BJ (cell line): Measurements from ENCODE around the gene ALDH1L1. TPM values are rescaled to one million over a fixed set of nuclear protein-coding genes. Genes with fewer than 3 reads are reported as not detected.

Experiments used
- CTCF ChIA-PET: fragments of 350-600 bp; formaldehyde crosslinking; extraction: SDS; loops from one replicate; lab custom pipeline; 2021; ENCODE audit warnings: antibody characterized with exemption, inconsistent platforms; lab: Yijun Ruan, JAX
- POLR2A ChIA-PET: fragments of 300-600 bp; sonication (Branson Sonifier 250); formaldehyde crosslinking; extraction: SDS; loops from one replicate; lab custom pipeline; 2021; ENCODE audit warnings: antibody characterized with exemption; lab: Charles Lee
- DNase-seq: peaks from one replicate; pipeline ENCODE4 v3.0.0-alpha.2; 2011; ENCODE audit warnings: low read depth
- H3K27me3 ChIP-seq: 2 replicates; pipeline ENCODE4 v1.6.0; 2011; ENCODE audit warnings: low read length; ENCODE audit not compliant: control insufficient read depth, insufficient read depth
- H3K36me3 ChIP-seq: 2 replicates; pipeline ENCODE4 v1.5.1; 2011; ENCODE audit warnings: low read length; ENCODE audit not compliant: control insufficient read depth, insufficient read depth
- H3K4me3 ChIP-seq: 2 replicates; pipeline ENCODE4 v1.5.1; 2011; ENCODE audit warnings: low read depth, mild to moderate bottlenecking, control low read depth, low read length
- polyA plus RNA-seq: library from polyadenylated mRNA; depleted of rRNA; stranded (reverse); fragments of >200 nt; gene quantifications from 2 replicates; pipeline ENCODE4 v1.2.3, GENCODE V29; 2011
- TF ChIP-seq, protein P1 (sequence below): IDR thresholded peaks from 2 replicates; pipeline ENCODE4 v1.5.1; 2011; ENCODE audit warnings: low read depth, mild to moderate bottlenecking, control low read depth, inconsistent platforms, low read length, moderate library complexity; ENCODE audit not compliant: insufficient read depth

Gene ALDH1L1
- polyA plus RNA-seq, 1 experiment, result 0.37 TPM

GRCh38 chr3:126202276-126202675 is 21.9 kb upstream of the ALDH1L1 start:
- TF ChIP-seq, protein P1, sequence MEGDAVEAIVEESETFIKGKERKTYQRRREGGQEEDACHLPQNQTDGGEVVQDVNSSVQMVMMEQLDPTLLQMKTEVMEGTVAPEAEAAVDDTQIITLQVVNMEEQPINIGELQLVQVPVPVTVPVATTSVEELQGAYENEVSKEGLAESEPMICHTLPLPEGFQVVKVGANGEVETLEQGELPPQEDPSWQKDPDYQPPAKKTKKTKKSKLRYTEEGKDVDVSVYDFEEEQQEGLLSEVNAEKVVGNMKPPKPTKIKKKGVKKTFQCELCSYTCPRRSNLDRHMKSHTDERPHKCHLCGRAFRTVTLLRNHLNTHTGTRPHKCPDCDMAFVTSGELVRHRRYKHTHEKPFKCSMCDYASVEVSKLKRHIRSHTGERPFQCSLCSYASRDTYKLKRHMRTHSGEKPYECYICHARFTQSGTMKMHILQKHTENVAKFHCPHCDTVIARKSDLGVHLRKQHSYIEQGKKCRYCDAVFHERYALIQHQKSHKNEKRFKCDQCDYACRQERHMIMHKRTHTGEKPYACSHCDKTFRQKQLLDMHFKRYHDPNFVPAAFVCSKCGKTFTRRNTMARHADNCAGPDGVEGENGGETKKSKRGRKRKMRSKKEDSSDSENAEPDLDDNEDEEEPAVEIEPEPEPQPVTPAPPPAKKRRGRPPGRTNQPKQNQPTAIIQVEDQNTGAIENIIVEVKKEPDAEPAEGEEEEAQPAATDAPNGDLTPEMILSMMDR, result no peak
- Histone ChIP-seq H3K27me3 (no peaks in the 10 kb centered on the region), H3K4me3 (no peak overlapping the region), H3K36me3 (no peaks in the 10 kb centered on the region)
- no peak for DNase-seq
- ChIA-PET CTCF (interaction anchor here (1.3 to 1.7 kb wide), 2 partner anchors 10 to 68 kb away, joined by 4 to 6 read pairs; no protein-coding TSS in a partner anchor), POLR2A (no interaction called here)

DNA sequence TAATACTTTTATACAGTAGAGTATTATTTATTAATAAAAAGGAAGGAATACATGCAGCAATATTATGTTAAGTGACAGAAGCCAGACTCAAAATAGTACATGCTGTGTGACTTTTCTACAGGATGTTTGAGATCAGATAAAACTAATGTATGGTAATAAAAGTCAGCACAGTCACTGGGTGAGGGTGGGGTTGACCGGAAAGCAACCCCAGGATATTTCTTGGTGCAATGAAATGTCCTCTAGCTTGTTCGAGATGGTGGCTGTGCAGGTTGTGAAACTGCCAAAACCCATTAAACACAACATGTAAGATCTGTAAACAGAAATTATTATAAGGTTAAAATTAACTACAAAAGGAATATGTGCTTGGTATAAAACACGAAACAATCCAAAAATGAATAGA is 20.8 kb upstream of the ALDH1L1 start:
- ChIA-PET CTCF (interaction anchor here (1.3 to 6.0 kb wide), 3 partner anchors 7 to 67 kb away, joined by 4 to 48 read pairs (median 6); no protein-coding TSS in a partner anchor), POLR2A (no interaction called here)
- DNase-seq, result peak; percentile 32
- TF ChIP-seq, protein P1, result no peak
- no peak overlapping the region for H3K4me3 ChIP-seq
- no peaks in the 10 kb centered on the region for H3K36me3 ChIP-seq
- H3K27me3 ChIP-seq, result no peaks in the 10 kb centered on the region

DNA sequence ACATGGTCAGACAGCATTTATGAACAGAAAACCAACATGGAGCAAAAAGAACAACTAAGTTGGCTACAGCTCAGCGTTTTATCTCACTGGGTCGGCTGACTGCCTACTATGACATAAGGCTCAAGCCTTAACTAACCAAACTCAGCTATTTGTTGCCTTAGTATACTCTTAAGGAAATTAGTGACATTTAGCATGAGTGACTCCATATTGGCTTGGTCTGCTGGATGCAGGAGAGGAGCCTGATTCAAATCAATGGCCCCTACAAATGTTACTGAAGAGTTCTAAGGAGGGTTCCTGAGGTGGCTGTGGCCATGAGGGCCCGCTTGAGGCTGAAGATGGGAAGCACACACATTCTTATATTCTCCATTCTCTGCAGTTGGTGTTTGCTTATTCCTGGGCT is 20.1 kb upstream of the ALDH1L1 start:
- no peak for DNase-seq
- Histone ChIP-seq H3K36me3 (no peaks in the 10 kb centered on the region), H3K4me3 (no peak overlapping the region), H3K27me3 (no peaks in the 10 kb centered on the region)
- ChIA-PET CTCF (interaction anchor here (0.9 to 6.0 kb wide), 7 partner anchors 8 to 188 kb away, joined by 3 to 48 read pairs (median 3); no protein-coding TSS in a partner anchor), POLR2A (no interaction called here)
- TF ChIP-seq, protein P1, result no peak

- Histone ChIP-seq H3K36me3 (no peaks in the 10 kb centered on the region), H3K4me3 (no peak overlapping the region), H3K27me3 (no peaks in the 10 kb centered on the region)
- ChIA-PET POLR2A (no interaction called here), CTCF (interaction anchor here (0.6 to 6.0 kb wide), 13 partner anchors 9 to 197 kb away, joined by 3 to 48 read pairs (median 7); no protein-coding TSS in a partner anchor)
- TF ChIP-seq, protein P1, result no peak
- no peak for DNase-seq
Measured at GRCh38 chr3:126199256-126199655, 18.9 kb upstream of the ALDH1L1 start.

DNA sequence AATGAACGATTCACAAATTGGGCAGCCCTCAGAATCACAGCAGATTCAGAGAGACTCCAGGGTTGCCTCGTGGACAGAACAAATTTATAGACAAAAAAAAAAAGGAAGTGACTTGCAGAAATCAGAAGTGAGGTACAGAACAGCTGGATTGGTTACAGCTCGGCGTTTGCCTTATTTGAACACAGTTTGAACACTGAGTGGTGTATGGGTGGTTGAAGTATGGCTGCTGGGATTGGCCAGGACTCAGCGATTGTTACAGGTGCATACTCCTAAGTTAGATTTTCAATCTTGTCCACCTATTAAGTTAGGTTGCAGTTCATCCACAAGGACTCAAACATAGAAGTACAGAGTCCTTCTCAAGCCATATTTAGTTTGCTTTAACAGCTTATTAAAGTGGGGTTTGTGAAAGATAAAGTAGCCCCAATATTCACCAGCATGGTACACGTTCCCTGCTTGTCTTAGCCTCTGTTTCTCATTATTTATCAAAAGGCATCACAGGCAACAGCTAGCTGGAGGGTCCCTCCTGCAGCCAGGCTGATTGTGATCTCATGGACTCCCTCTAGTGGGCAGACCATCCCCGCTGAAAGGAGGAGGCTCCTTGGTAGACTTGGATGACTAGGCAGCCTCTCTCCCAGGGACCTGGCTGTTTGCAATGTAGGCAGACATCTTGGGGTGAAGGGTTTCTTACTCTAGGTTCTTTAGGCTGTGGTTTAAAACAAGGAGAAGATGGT is 17.6 kb upstream of the ALDH1L1 start:
- Histone ChIP-seq H3K36me3 (no peaks in the 10 kb centered on the region), H3K4me3 (no peak overlapping the region), H3K27me3 (no peaks in the 10 kb centered on the region)
- DNase-seq, result no peak
- ChIA-PET CTCF (interaction anchor here (0.6 to 6.0 kb wide), 18 partner anchors 10 to 199 kb away, joined by 3 to 48 read pairs (median 5); no protein-coding TSS in a partner anchor), POLR2A (no interaction called here)
- TF ChIP-seq, protein P1, result peak; percentile 91
